GM18520 (cell line): ENCODE data around the gene SLC12A7.
"Not testable (repeated sequence)": the region's sequence is repeated elsewhere in the genome, so short reads cannot be mapped to it uniquely, and the experiment has no call there.

Experiments used
- ATAC-seq: cut with Tn5 transposase; IDR thresholded peaks from one replicate; pipeline ENCODE4 v1.9.1; 2021; ENCODE audit not compliant: unreplicated experiment

The SLC12A7 gene

DNA sequence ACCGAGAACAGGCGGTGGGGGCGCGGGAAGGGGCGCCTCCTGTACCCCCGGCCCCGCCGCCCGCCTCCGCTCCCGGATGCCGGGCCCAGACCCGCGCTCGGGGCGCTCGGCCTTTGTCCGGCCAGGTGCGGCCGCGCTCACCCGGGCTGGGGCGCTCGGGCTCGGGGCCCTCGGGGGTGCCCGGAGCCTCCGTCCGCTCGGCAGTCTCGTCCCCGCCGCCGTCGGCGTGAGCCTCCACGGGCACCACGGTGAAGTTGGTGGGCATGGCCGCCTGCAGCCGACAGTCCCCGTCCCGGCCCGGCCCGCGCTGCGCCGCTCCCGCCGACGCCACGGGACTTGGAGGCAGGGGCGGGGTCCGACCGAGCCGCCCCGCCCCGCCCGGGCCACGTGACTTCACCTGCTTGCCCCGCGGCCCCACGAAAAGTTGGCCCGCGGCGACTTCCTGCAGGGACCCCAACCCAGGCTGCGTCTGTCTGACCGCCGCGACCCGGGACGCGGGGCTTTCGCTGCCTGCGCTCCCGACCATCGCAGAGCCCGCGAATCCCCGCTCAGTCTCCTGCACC lies at the start of gene SLC12A7:
Gene SLC12A7 (minus strand): TSS at position 337 of the 563 bp plus-strand sequence. CDS start 72 bp downstream, at position 265.
- ATAC-seq: no peak

DNA sequence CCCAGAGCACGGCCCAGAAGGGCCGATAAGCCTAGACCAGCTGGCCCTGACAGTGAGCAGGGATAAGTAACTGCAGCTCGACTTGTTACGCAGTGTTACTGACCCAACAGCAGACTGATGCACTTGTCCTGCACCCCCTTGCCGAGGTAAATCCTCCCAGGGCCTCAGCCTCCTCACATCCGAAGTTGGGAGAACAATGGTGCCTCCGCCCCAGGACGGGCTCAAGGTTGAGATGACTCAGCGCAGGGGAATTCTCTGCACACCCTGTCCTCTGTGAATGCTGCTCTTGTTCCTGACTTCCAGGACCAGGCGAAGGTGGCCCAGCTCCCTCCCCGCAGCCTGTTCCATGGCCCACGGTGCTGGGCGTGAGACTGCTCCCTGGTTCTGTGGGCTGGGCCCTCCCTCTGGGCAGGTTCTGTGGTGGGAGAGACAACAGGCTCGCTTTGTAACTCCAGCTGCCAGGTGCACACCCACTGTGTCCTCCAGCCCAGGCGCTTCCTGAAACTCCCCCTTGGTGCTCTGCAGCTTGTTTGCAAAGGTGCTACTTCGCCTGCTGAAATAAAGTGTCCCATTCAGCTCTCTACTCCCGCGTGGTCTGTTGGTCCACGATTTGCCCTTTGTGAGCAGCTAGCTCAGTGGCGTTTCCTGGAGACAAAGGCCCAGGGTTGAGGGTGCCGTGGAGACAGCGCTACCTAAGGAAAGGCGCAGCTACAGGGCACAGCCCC lies 49.4 kb upstream of the SLC12A7 start:
- ATAC-seq: no peak

DNA sequence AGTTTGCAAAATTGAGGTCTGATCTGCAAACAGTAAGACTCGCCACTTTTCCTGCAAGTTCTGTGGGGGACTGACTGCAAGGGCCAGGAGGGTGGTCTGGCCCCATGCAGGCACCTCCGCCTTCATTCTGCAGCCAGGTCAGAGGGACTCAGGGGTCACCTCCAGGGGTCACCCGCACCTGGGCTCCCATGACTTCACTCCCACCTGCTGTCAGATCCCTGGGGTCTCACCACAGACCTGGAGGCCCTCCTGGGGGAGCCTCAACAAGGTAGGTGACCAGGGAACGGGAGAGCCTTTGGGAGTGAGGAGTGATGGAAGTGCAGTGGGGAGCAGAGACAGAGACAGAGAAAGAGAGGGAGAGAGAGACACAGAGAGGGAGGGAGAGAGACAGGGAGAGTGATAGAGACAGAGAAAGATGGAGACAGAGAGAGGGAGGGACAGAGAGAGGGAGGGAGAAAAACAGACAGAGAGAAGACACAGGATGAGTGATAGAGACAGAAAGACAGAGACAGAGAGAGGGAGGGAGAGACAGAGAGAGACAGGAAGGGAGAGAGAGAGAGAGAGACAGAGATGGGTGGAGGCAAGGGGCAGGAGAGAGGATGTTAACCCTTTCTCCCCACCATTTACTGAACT lies 48.0 kb upstream of the SLC12A7 start:
- ATAC-seq: no peak

DNA sequence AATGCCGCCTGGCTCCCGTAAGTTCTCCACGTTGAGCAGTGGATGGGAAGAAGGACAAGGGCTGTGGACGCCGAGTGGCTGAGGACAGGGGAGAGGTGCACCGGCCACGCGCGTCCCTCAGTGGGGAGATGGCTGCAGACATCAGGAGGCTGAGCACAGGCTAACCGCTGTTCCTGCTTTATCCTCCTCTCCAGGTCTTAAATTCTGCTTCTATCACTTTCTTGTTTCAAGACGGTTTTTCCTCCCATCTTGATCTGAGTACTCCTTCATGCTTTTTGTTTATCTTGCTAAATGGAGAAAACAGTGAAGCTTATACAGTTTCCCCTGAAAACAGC lies 47.4 kb upstream of the SLC12A7 start:
- no peak for ATAC-seq

DNA sequence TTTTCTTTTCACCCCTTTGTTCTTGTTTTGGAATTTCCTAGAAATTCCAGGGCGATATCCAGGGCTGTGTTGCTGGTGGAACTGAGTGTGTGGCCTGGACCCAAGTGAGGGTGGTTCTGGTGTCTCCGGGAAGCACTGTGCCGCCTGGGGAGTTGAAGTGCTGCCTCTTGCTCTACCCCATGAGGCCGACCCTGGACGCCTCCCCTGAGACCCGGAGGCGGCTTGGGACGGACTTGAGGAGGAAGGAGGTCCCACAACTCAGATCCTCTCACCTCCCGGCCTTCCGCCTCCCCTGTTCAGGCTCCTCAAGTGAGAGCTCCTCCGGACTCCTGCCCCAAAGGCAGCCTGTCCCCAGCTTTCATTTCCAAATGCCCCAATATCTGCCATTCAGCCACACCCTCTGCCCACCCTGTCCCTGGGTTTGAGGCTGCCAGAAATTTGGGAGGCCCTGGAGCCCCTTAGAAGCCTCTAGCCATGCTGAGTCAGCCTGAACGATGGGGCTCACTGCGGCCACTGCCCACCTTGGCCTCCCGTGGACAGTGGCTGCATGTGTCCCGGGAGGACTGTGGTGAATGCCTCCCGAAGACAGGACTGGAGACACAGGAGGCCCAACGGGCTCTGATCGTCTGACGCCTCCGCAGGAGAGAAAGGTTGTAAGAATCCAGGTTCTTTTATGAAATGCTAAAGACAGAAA lies 46.9 kb upstream of the SLC12A7 start:
- no peak for ATAC-seq

DNA sequence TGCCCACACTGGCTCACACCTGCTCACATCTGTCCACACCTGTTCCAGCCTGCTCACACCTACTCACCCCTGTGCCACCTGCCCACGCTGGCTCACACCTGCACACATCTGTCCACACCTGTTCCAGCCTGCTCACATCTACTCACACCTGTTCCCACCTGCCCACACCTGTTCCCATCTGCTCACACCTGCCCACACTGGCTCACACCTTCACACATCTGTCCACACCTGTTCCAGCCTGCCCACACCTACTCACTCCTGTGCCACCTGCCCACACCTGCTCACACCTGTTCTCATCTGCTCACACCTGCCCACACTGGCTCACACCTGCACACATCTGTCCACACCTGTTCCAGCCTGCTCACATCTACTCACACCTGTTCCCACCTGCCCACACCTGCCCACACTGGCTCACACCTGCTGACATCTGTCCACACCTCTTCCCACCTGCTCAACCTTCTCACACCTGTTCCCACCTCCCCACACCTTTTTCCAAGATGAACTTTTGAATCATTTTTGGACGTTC lies 45.7 kb upstream of the SLC12A7 start:
- not testable (repeated sequence) for ATAC-seq

DNA sequence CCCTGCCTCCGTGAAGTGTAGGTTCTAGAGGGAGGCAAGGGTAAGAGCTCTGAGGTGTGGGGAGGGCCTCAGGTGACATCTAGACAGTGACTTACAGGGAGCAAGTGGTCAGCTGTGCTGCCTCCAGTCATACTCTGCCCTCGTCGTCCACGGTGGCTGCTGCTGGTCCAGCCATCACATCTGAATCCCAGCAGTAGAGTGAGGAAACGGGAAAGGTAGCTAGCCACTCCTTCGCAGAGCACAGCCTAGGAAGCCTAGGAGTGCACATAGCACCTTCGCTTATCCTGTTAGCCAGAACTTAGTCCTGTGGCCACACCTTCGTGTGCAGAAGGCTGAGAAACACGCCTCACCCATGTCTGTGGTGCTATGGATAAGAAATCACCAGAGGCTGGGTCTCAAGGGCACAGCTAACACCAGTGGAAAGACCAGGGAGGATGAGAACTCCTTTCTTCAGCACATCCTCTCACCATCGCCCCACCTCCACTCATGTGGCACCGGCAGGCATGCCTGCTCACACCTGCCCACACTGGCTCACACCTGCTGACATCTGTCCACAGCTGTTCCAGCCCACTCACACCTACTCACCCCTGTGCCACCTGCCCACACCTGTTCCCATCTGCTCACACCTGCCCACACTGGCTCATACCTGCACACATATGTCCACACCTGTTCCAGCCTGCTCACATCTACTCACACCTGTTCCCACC lies 45.0 kb upstream of the SLC12A7 start:
- ATAC-seq: no peak

DNA sequence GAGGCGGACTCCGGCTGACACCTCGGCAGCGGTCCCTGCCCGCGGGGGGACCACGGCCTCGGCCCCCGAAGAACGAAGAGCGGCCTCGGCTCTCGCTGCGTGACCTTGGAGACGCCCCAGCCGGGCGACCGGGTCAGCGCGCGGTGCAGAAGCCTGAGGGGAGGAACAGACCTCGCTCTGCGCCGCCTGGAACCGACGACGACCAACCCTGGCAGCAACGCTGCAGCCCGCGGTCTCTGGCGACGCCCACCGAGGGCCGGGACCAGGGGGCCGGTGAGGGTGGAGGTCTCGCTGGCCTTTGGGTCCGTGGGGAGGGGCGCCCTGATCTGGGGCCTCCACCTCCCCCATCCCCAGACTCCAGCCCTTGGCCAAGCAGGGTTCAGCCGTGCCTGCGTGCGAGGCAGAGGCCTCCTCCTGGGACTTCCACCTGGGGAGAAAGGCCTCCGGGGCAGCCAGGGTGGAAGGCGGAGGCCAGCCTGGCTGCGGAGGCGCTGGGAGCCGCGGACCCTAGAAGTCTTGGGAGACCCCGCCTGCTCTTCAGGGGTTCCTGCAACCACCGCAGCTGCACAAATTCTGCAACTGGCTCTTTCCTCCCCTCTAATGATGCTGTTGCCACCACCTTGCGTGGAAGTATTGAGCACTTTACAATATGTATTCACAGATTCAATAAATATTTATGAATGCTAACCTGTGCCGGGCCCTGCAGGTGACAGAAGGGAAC lies 44.3 kb upstream of the SLC12A7 start:
- no peak for ATAC-seq

DNA sequence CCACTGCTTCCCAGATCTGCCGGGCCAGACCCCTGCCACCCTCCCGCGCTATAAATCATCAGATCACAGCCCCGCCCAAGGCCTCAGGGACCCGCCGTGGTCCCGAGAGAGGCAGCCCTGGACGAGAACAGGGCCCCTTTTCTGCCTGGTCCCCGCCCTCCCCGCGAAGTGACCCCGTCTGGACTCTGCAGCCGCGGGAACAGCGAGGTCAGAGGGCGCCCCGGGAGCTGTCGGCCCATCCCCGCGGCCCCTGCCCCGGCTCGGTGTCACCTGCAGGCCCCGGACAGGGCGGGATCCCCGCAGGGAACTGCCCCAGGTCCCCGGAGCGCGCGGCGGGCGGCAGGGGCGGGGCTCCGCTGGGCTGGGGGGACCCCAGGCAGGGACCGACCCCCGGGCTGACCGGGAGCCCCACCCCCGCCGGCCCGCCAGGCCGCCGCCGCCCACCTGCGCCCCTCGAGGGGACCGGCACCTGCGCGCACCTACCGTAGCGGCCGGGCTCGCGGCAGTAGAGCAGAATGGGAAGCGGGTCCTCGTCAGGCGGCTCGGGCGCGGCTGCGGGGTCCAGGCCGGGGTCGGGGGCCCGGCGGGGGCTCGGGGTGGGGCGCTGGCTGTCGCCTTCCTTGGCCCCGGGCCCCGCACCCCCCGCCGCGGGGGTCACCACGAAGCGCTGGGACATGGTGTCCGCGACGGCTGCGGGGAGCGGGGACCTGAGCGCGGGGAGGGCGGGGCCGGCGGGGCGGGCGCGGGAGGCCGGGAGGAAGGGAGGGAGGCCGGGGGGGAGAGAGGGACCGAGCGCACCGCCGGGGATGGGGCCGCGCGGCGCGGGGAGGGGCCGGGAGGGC lies 43.5 kb upstream of the SLC12A7 start:
- no peak for ATAC-seq

DNA sequence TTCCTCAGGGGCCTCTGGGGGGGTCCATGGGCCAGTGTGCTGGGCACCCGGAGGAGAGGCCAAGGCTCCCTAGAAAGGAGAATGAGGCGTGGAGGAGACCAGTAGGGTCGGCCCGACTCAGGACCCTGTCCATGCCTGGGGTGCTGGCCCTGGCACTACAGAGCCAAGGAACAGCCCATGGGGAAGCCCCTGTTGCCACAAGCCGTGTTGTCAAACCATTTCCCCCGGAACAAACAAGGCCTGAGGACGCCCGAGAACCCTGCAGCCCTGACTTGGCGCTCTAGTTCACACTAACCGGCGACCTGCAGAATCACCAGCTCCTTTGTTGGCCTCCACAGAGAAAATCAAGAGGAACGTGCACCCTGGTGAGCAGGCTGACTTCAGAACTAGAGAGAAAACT lies 41.6 kb upstream of the SLC12A7 start:
- ATAC-seq: no peak

DNA sequence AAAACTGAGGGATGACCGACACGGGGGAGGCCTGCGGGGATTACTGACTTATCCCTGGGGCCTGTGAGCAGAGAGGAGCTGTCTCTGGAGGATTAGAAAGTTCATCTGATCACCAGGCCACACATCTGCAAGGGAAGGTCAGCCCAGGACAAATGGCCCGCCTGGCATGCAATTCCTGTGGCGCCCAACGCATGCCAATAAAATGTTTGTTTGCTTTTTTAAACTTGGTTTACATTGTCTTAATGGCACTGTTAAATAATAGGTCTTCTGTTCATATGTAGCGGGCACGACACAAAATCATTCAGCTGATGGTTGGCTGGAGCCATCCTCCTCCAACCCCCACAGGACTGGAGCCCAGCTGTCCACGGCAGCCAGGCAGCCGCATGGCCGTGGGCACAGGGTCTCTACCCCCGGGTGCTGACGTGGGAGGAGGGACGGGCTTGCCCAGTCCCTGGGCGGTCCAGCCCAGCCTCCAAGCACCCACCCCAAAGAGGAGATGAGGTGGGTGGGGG lies 41.0 kb upstream of the SLC12A7 start:
- ATAC-seq: no peak

DNA sequence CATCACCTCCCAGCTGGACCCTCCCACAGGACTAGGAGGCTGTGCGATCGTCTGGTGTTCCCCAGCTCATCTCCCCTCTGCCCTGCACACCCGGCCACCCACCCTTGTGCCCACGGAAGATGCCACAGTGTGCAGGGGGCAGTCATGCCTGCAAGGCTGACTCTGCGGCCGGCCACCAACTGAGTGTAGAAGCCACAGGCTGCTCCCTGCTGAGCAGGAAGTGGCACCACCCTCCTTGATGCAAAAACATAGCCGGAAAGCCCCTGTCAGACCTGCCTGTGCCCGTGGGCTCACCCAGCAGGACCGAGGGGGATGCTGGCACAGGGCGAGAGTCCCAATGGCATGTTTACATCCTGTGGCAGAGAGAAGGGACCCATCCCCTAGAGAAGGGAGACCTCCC lies 40.3 kb upstream of the SLC12A7 start:
- ATAC-seq: no peak

DNA sequence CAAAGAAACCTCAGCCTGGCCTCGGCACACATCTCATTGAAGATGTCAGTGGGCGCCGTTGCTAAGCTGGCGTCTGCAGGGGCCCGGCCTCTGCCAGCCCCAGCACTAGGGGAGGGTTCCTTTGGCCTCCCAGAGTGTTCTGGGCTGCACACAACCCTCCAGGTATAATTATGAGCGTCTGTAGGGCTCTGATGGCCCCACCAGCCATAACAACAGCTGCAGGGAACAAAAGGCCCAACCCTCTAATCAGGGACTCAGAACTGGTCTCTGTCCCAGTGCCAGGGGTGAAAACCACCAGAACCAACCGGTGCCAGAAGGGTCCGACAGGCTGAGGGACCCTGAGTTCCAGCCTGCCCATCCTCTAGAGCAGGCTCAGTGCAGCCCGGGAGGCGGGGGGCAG lies 39.5 kb upstream of the SLC12A7 start:
- ATAC-seq: no peak

DNA sequence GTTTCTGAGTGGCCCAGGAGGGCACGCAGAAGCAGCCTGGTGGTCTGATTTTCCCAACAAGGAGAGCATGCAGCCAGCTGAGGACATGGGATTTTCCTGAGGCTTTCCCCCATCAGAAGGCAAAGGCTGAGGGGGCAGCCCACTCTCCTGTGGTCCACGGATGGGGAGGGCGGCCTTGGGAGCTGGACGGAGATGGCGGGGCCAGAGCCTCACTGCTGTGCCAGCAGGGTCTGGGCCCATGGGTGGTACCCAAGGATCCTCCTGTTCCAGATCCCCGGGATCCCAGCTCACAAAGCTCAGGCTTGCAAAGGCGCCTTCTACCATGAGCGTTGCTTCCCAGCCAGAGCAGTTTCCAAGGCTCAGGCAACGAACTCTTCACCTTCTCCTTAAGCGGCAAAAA lies 39.0 kb upstream of the SLC12A7 start:
- ATAC-seq: no peak

DNA sequence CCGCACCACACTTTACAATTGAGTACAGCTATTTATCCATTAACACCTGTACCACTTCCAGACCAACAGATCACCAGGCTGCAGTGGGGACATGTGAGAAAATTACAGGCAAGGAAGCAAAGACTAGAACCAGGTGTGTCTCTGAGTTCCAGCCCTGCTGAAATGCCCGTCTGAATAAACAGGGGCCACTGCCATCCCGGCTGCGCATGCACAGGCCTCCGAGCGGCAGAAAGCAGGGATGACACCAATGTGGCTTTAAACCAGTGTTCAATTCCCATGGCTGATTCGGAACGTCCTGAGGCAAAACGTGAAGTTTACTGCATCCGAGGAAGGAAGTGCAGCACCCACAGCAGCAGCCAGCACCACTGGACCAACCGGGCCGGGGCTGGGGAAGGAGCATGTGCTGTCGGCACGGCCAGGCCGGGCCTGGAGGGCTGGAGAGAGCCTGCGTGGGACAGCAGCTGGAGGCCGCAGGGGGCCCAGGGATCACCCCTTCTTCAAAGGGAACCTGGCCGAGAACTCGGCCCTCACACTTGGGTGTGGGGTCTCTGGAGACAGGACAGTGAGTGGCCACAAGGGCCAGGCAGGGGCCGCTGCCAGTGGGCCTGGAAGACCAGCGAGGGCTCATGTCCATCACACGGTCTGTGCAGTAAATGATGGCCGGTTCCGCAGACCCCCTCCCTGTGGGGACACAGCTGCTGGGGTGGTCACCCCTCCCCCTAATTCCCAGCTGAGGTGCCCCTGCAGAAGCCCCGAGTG lies 33.0 kb upstream of the SLC12A7 start:
- ATAC-seq: no peak

DNA sequence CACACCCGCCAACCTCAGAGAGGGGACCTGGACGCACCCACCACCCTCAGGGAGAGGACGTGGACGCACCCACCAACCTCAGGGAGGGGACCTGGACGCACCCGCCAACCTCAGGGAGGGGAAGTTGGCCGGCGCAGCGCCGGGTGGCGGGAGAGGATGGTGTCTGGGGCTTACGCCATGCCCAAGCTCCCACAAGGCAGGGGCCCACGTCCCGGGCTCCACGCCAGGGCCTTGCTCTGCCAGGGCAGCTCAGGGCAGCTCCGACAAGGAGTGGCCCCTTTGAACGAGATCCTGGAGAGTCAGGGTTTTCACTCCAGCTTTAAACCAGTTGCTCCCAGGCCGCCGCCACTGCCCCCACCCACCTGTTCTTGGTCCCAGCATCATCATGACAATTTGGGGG lies 32.2 kb upstream of the SLC12A7 start:
- ATAC-seq: no peak

DNA sequence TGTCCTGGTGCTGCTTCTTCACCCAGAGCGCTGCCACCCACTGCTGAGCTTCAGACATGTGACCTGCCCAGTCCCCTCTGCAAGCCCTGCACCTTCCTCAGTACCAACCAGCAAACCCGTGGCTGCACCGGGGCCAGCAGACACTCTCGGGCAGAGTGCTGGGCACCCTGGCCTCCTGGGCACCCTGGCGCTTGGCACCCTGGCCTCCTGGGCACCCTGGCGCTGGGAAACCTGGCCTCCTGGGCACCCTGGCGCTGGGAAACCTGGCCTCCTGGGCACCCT lies 31.7 kb upstream of the SLC12A7 start:
- ATAC-seq: no peak

DNA sequence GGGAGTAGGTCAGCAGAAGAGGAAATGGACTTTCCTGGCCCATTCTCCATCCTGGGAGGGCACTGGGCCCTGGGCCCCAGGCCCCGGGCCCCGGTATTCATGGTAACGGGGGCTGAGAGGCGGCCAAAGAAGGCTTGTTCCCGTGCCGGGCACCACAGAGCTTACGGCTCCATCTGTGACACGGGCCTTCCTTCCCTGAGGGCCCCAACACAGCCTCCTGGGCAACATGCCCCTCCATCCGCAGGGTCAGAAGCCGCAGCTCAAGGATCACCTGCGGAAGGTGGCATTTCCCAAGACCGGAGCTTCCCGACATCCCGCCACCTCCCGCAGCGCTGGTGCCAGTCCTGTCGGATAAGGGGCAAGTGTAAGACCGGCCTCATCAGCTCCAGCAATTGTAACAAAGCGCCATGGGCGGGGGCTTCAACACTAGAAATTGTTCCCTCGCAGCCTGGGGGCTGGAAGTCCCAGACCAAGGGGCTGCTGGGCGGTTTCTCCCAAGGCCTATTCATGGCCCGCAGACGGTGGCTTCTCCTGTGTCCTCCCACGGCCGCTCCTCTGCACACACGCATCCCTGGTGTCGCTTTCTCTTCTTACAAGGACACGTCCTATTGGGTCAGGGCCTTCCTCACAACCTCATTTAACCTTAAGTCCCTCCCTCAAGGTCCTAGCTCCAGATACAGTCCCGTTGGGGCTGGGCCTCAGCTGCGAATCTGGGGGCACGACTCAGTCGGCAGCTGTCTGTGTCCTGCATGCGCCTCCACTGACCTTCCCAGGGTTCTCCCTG lies 31.2 kb upstream of the SLC12A7 start:
- no peak for ATAC-seq
